Epithelial cell of esophagus (primary cell): ENCODE data around the gene SERPINA1.
A peak's percentile ranks its signal among the peaks of the same experiment; 100 is the strongest.

Experiments used
- DNase-seq: peaks from one replicate; pipeline ENCODE4 v3.0.0; 2010; ENCODE audit warnings: low read depth
- H3K4me3 ChIP-seq: 2 replicates; pipeline ENCODE4 v1.5.1; 2011; ENCODE audit warnings: mild to moderate bottlenecking, low read length, control low read depth
- CTCF ChIP-seq: IDR thresholded peaks from 2 replicates; pipeline ENCODE4 v1.5.1; 2011; ENCODE audit warnings: low read depth, mild to moderate bottlenecking, low read length, control low read depth, inconsistent platforms; ENCODE audit not compliant: insufficient read depth; ENCODE audit errors: missing control alignments

SERPINA1 gene

GRCh38 chr14:94382716-94383596, 5.4 kb downstream of the SERPINA1 start:
- no peak for DNase-seq
- no peak overlapping the region for H3K4me3 ChIP-seq
- no peak for TF ChIP-seq CTCF

GRCh38 chr14:94382099-94382715, 6.2 kb downstream of the SERPINA1 start:
- DNase-seq, result no peak
- TF ChIP-seq CTCF, result no peak
- H3K4me3 ChIP-seq, result no peak overlapping the region

- no peak for TF ChIP-seq CTCF
- no peak for DNase-seq
- no peak overlapping the region for H3K4me3 ChIP-seq
Measured at GRCh38 chr14:94381149-94382030, 7.0 kb downstream of the SERPINA1 start.

GRCh38 chr14:94380225-94381148, 7.9 kb downstream of the SERPINA1 start:
- DNase-seq, result no peak
- H3K4me3 ChIP-seq, result no peak overlapping the region
- no peak for TF ChIP-seq CTCF

- peak; percentile 58 for DNase-seq
- no peak overlapping the region for H3K4me3 ChIP-seq
- TF ChIP-seq CTCF, result no peak
Measured at GRCh38 chr14:94379291-94380224, 8.8 kb downstream of the SERPINA1 start.
